HG03457 (cell line): ENCODE results near the gene UBE2I.
"Not testable (repeated sequence)": the region's sequence is repeated elsewhere in the genome, so short reads cannot be mapped to it uniquely, and the experiment has no call there.

Source experiments
- ATAC-seq: cut with Tn5 transposase; IDR thresholded peaks from one replicate; pipeline ENCODE4 v1.9.1; 2021; ENCODE audit warnings: moderate number of reproducible peaks; ENCODE audit not compliant: unreplicated experiment

The UBE2I gene

DNA sequence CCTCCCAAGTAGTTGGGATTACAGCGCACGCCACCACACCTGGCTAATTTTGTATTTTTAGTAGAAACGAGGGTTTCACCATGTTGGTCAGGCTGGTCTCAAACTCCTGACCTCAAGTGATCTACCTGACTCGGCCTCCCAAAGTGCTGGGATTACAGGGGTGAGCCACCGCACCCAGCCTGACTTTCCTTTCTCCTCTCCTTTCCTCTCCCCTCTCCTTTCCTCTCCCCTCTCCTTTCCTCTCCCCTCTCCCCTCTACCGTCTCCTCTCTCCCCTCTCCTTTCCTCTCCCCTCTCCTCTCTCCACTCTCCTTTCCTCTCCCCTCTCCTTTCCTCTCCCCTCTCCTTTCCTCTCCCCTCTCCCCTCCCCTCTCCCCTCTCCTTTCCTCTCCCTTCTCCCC lies 17.2 kb upstream of the UBE2I start:
- not testable (repeated sequence) for ATAC-seq

DNA sequence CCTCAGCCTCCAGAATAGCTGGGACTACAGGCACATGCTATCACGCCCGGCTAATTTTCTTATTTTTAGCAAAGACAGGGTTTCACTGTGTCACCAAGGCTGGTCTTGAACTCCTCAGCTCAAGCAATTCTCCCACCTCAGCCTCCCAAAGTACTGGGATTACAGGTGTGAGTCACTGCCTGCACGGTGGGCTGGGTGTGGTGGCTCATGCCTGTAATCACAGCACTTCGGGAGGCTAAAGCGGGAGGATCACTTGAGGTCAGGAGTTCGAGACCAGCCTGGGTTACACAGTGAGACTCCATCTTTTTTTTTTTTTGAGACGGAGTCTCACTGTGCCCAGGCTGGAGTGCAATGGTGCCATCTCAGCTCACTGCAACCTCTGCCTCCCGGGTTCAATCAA lies 16.6 kb upstream of the UBE2I start:
- ATAC-seq: not testable (repeated sequence)

DNA sequence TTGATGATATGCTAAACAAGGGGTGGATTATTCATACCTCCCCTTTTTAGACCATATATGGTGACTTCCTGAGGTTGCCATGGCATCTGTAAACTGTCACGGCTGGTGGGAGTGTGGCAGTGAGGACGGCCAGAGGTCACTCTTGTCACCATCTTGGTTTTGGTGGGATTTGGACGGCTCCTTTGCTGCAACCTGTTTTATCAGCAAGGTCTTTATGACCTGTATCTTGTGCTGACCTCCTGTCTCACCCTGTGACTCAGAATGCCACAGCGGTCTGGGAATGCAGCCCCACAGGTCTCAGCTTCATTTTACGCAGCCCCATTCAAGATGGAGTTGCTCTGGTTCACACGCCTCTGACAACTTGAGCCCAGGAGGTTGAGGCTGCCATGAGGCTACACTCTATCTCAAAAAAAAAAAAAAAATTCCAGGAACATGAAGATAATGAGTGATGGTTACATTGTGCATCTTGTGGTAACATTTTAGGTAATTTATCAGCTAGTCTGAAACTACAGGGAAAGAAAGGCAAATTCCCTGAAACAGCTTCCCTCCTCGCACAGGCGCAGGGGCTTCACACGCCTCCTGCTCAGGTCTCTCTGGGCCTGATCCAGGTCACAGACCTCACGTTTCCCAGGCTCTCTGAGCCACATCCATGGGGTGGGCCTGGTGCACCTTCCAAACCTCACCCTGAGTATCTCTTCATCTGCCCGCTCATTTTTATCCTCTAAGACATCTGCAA lies 15.3 kb upstream of the UBE2I start:
- ATAC-seq: no peak

DNA sequence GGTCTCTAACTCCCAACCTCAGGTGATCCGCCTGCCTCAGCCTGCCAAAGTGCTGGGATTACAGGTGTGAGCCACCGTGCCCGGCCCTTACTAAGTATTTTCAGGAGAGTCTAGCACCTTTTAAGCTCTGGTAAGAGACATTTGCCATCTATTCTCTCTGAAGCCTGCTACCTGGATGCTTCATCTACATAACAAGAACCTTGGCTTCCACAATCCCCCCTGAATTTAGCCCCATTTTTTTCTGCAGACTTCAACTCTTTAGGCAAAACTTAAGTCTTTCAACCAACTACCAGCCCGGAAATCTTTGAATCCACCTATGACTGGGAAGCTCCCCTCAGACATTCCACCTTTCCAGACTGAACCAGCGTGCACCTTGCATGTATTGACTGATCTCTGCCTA lies 14.0 kb upstream of the UBE2I start:
- no peak for ATAC-seq

DNA sequence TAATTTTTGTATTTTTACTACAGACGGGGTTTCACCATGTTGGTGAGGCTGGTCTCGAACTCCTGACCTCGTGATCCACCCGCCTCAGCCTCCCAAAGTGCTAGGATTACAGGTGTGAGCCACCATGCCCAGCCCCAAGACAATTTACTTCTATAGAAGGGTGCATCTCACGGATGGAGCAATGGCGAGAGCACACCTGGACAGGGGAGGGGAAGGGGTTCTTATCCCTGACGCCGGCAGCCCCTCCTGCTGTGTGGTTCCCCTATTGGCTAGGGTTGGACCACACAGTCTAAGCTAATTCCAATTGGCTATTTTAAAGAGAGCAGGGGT lies 12.8 kb upstream of the UBE2I start:
- ATAC-seq: not testable (repeated sequence)

DNA sequence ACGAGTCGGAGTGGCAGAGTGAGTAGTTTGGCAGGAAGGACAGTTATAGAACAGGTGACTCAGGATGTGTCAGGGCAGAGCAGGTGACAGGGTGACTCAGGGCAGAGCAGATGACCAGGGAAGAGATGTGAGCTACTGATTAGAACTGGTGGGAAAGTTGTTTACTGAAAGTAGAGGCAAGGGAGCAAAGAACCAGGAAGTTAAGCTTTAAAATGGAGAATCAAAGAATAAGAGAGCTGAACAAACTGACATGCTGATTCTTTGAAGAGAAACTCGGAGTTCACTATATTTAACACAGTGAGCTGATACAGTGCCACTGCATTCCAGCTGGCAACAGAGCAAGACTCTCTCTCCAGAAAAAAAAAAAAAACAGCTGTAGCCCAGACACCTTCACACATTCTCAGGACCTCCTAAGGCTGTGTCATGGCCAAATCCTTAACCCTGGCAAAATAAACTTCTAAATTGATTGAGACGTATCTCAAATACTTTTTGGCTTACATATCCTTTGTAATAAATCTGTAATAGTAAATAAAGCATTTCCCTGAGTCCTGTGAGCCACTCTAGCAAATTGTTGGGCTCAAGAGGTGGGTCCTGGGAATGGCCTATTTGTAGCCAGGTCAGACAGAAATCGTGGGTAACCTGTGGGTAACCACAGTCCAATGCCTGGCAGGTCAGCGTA lies 12.3 kb upstream of the UBE2I start:
- no peak for ATAC-seq

DNA sequence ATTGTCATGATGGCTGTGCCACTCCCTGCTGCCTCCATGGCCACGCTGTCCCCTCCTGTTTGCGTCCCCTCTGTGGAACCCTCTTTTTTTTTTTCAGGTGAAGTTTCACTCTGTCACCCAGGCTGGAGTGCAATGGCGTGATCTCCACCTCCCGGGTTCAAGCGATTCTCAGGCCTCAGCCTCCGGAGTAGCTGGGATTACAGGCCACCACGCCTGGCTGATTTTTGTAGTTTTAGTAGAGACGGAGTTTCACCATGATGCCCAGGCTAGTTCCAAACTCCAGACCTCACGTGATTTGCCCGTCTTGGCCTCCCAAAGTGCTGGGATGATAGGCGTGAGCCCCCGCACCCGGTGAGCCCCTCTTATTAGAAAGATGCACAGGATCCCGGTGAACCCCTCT lies 11.0 kb upstream of the UBE2I start:
- no peak for ATAC-seq

DNA sequence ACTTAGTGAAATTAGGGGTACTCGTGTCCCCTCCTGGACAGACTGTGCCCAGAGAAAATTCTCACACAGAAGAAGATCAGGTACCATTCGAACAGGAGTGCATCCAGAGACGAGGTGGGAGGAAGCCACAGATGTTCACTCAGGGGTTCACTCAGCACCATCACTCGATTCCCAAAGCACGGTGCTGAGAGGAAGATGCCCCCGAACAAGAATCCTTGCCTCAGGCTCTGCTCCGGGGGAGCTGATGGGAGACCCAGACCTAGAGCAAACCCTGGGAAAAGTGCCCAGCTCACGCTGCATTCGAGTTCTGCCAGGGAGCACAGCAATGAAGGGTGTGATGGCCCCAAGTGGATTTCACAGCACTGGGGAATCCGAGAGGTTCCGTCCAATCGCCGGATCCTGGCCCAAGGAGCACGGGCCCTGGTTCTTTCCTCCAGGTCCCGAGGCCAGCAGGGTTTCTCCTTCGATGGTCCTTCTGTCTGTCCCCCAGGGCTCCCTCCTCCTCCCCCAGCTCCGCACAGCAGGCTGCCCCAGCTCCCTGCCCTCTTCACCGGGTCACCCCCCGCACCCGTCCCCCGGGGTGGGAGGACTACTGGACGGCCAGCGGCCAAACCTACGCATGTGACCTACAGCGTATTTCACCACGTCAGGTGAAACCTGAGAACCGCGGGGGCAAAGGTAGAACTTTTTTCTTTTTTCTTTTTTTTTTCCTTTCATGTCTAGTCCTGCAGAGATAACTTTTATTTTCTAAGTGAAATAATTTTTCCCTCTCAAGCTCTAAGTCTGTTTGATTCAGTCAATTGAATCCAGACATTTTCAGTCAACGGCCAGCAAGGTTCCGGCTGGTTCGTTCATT lies 10.2 kb upstream of the UBE2I start:
- no peak for ATAC-seq

DNA sequence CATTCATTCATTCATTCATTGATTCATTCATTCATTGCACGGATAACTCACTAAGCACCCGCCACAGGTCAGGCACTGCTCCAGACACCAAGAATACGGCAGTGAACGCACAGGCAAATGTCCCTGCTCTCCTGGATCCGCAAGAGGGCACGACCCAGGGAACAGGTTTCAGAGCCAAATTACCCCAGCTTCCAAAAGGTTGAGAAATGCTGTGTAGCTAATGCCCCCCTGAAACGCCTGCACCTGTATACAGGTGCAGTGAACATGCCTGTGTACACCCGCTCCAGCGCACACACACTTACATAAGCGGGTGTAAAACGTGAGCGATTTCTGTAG lies 9.6 kb upstream of the UBE2I start:
- ATAC-seq: no peak

DNA sequence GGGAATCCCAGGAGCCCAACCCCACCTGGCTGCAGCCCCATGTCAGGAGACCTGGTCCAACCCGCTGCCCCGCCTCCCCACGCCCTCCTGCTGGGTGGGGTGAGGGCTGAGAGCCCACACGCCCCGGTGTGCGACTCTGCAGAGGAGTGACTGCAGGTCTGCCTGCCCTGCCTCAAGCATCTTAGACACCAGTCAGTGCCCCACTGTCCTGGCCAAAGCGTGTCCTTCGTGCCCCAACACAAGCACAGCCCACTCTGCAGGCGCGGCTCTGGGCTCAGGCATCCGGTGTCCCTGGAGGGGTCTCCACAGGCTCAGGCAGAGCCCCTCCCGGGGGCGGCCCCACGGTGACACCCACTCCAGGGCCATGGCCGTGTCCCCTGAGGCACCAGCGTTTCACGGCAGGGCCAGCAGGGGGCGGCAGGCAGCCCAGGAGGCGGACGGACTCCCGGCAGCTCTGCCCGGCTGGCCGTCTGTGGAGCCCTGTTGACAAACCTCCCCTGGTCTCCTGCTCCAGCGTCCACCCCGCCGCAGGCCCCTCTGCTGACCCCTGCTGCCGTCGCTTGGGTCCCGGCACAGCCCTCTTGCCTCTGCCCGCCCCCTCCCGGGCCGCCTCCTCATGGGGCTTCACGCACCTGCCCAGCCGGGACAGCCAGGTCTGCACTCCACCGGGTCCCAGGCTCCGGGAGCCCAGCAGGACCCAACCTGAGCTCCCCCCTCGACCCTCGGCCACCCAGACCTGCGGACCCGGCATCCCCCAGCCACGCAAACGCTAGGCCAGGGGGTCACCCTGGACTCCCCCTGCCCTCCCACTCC lies 8.6 kb upstream of the UBE2I start:
- ATAC-seq: no peak

DNA sequence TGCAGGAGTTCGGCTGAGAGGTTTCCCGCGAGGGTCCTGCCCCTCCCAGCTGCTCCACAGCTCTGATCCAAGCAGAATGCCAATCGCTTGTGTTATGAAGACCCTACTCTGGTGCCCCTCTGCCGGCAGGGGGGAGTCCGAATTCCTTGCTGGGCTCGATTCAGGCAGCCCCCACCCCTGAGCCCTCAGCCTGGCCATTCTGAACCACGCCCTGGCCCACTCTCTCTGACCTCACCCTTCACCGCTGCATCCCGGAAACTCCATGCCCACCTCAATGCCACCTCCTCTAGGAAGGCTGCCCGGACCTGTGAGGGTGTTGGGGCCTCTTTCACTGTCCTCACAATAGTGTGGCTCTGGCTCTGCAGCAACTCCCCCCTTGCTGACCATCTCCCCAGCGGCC lies 7.9 kb upstream of the UBE2I start:
- no peak for ATAC-seq

DNA sequence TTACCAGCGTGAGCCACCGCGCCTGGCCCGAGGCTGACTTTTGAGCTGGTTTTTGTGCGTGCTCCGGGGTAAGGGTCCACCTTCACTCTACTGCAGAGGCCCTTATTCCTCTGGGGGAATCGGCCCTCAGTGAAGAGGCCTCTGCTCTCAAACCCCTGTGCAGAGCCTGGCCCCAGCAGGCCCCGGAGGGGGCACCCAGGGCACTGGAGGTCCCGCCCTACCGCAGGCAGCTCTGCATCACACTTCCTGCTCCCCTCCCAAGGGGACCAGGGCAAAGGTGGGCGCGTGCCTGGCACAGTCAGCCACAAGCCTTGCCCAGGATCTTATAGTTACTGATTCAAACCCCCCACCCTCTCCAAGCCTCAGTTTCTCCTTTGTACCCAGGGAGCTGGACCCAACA lies 3.6 kb upstream of the UBE2I start:
- ATAC-seq: no peak

DNA sequence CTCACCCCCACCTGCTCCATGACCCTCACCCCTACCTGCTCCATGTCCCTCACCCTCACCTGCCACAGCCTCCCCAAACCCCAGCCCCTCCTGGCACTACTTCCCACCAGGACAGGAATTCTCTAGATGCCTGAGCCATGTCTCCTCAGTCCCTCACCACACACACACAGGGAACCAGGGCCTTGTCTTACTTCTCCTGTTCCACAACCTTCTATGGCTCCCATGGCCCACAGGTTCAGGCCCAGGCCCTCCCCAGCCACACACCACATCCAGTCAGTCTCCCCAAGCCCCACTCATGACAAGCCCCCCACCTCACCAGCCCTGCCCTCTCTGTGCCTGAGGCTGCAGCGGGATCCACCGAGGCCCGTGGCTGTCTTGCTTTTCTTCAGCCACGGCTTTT lies 3.1 kb upstream of the UBE2I start:
- no peak for ATAC-seq

DNA sequence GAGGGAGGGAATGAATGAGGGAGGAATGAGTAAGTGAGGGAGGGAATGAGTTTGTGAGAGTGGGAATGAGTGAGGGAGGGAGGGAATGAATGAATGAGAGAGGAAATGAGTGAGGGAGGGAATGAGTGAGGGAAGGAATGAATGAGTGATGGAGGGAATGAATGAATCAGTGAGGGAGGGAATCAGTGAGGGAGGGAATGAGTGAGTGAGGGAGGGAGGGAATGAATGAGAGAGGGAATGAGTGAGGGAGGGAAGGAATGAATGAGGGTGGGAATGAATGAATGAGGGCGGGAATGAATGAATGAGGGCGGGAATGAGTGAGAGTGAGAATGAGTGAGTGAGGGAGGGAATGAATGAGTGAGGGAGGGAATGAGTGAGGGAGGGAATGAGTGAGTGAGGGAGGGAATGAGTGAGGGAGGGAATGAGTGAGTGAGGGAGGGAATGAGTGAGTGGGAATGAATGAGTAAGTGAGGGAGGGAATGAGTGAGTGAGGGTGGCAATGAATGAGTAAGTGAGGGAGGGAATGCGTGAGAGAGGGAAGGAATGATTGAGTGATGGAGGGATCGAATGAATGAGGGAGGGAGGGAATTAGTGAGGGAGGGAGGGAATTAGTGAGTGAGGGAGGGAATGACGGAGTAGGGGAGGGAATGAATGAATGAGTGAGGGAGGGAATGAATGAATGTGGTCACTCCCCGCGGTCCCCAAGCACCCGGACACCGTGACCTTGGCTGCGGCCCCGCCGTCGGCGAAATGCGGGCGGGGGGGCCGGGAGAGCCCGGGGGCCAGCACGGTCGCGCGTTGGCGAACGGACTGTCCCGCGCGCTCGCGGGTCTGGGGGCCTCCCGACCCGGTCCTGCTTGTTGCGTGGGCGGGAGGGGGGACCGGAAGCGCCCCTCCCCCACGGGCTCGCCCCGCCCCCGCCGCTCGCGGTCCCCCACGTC lies 1.1 kb upstream of the UBE2I start:
- peak; percentile 4 for ATAC-seq

DNA sequence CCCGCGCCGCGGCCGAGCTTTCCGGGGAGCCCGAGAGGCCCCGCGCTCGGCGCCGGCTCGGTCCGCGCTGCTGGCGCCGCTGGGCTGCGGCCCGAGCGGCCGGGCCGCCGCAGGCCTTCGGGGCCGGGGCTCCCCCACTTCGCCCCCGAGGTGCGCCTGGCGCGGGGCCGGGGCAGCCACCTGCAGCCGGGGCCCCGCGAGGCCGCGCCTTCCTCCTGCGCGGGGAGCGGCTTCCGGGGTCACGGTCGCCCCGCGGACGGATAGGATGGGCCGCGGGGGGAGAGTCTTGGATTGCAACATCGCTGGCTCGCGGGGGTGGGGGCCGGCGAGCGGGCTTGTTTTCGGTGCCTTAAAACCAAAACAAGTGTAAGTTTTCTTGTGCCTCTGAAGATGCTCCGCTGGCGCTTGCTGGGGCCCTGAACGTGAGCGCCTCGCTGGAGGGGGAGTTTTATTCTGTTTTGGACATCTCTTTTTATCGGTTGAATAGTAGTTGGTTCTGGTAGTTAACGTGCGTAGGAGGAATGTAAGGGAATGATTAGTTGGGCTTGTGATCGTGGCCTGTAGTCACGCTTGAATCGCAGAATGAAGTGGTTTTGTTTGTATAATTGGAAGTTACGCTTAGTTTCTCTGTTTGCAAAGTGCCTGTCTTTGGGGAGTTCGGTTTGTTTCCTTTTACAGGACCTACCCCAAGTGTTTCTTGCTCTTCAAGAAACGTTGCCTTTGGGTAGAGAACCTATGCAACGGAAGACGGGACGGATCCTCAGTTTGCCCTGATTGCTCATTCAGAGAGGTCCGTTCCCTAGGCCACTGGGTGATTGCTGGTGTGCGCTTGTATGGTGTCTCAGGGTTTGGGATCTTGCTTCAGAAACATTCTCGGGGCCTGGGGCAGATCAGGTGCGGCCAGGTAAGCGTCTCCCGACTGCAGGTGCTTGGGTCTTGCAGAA lies 724 bp downstream of the UBE2I start:
- peak; percentile 9 for ATAC-seq

DNA sequence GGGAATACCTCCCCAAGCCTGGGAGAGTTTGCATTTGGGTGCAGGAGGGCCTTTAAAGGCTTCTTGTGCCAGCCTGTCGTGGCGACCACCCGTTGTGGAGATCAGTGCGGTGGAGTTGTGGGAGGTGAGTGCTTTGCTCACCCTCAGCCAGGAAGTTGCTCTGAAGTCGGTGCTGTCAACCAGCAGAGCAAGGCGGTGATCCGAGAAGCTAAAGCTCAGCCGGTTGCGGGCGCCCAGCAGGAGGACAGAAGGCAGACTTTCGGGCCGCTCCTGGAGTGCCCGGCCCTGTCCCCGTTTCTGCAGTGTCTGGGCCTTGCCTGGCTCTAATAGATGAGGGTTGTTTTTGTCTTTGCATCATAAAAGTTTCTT lies 1.4 kb downstream of the UBE2I start:
- ATAC-seq: no peak

DNA sequence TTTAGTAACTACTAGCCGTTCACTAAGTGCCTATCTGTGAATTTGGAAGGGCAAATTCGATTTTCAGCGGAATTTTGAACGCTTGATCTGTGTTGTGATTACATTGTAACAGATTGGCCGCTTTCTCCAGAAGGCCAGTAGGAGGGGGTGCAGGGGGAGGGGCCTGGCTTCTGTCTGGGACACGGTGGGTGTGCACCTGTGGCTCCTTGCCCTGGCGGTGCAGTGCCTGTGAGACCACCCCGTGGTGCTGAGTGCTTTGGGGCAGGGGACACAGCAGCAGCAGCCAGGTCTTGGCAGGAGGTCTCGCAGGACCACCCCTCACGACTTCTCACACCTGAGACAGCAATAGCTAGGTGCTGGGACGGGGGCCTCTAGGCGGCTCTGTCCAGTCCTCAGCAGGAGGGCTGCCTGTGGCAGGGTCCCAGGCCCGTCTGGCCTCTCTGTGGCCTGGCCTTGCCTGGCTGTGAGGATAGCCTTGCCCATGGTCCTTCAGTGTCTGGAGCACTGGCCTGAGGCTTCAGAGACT lies 1.8 kb downstream of the UBE2I start:
- no peak for ATAC-seq

DNA sequence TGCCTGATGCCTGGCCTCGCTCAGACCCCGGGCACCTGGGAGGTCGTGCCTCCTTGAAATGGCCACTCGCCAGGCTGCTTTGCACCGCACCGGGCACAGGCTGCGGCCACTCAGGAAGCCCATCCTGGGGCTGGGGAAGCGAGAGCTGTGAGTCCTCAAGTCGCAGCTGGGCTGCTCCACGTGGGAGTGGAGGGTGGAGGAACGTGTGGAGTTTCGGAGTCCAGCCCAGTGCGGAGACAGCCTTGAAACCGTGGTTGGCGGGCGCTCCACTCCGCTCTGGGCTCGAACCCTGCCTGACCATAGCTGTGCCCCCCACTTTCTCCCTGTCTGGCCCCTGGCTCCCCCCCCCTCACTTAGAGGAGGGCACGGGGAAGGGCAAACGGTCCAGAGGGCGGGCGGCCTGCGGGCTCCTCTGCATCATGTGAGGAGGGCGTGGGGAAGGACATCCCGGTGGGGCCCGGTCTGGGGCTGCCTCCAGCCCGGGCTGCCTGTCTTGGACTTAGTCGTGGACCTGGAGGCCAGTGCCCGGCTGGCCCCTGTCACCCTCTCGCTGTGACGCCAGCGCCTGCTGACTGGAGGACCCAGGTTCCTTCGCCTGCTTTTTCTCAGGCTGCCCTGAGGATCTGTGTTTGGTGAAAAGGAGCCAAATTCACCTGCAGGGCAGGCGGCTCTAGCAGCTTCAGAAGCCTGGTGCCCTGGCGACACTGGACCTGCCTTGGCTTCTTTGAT lies 2.5 kb downstream of the UBE2I start:
- no peak for ATAC-seq
